Measurements from ENCODE around the gene HAGH.

- TF ChIP-seq, protein P1, sequence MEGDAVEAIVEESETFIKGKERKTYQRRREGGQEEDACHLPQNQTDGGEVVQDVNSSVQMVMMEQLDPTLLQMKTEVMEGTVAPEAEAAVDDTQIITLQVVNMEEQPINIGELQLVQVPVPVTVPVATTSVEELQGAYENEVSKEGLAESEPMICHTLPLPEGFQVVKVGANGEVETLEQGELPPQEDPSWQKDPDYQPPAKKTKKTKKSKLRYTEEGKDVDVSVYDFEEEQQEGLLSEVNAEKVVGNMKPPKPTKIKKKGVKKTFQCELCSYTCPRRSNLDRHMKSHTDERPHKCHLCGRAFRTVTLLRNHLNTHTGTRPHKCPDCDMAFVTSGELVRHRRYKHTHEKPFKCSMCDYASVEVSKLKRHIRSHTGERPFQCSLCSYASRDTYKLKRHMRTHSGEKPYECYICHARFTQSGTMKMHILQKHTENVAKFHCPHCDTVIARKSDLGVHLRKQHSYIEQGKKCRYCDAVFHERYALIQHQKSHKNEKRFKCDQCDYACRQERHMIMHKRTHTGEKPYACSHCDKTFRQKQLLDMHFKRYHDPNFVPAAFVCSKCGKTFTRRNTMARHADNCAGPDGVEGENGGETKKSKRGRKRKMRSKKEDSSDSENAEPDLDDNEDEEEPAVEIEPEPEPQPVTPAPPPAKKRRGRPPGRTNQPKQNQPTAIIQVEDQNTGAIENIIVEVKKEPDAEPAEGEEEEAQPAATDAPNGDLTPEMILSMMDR (tag by site-specific recombination; IDR thresholded peaks at IDR 0.05), result no peak
- TF ChIP-seq, protein P2, sequence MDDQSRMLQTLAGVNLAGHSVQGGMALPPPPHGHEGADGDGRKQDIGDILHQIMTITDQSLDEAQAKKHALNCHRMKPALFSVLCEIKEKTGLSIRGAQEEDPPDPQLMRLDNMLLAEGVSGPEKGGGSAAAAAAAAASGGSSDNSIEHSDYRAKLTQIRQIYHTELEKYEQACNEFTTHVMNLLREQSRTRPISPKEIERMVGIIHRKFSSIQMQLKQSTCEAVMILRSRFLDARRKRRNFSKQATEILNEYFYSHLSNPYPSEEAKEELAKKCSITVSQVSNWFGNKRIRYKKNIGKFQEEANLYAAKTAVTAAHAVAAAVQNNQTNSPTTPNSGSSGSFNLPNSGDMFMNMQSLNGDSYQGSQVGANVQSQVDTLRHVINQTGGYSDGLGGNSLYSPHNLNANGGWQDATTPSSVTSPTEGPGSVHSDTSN (CRISPR knock-in tag; IDR thresholded peaks at IDR 0.05), result no peak
- TF ChIP-seq ZNF549 (tag by site-specific recombination; IDR thresholded peaks at IDR 0.05), result no peak
- TF ChIP-seq SALL2 (tag by site-specific recombination; IDR thresholded peaks at IDR 0.05; ENCODE audit: borderline replicate concordance), result no peak
- no peak for TF ChIP-seq GLIS1 (tag by site-specific recombination; IDR thresholded peaks at IDR 0.05)
- TF ChIP-seq ZNF701 (tag by site-specific recombination; IDR thresholded peaks at IDR 0.05), result no peak
- no peak for TF ChIP-seq TCF7L2 (IDR thresholded peaks at IDR 0.05; ENCODE audit: borderline replicate concordance, low read depth, low read length)
- TF ChIP-seq ZBTB11 (tag by site-specific recombination; conservative IDR thresholded peaks at IDR 0.05; ENCODE audit: low read depth), result no peak
- TF ChIP-seq TRIM28 (IDR thresholded peaks at IDR 0.05; ENCODE audit: borderline replicate concordance, low read length), result no peak
- TF ChIP-seq ZNF513 (tag by site-specific recombination; IDR thresholded peaks at IDR 0.05), result no peak
These were observed 48.1 kb downstream of the HAGH start for GRCh38 chr16:1778200-1779179.

All from HEK293 (cell line).